ENCODE results near the gene RNU6-7. TPM values are rescaled to one million over a fixed set of nuclear protein-coding genes. Genes with fewer than 3 reads are reported as not detected.

The RNU6-7 gene
- total and polyA plus RNA-seq, 2 experiments from 2014 or later = not detected

- no peaks in the 10 kb centered on the region for H4K20me1 ChIP-seq (ENCODE audit: insufficient read depth, poor library complexity, severe bottlenecking)
- WGBS (ENCODE audit: low lambda C conversion rate, missing lambda C conversion rate) = 81% methylated on average over 1 of the region's 1 CpG
- H3K27ac ChIP-seq = no peak overlapping the region
- no peaks in the 10 kb centered on the region for H3K79me2 ChIP-seq
- TF ChIP-seq EZH2phosphoT487 (IDR thresholded peaks at IDR 0.05; ENCODE audit: low read depth, severe bottlenecking, unreplicated experiment) (no peak), CTCF (IDR thresholded peaks at IDR 0.05; ENCODE audit: poor library complexity) (no peak), EZH2 (IDR thresholded peaks at IDR 0.05; ENCODE audit: borderline replicate concordance) (no peak)
- no peaks in the 10 kb centered on the region for H3K9me2 ChIP-seq (replicated peaks; ENCODE audit: insufficient read depth)
- H3K4me1 ChIP-seq (ENCODE audit: insufficient read depth) = no peaks in the 10 kb centered on the region
- no peak overlapping the region for H3K4me2 ChIP-seq
- H2AFZ ChIP-seq = no peak overlapping the region
- no peaks in the 10 kb centered on the region for H3K36me3 ChIP-seq (replicated peaks; ENCODE audit: insufficient read depth, low read depth)
- H3K9me3 ChIP-seq (ENCODE audit: low read depth) = no peaks in the 10 kb centered on the region
- DNase-seq (ENCODE audit: low spot score) = no peak
- no peaks in the 10 kb centered on the region for H3K27me3 ChIP-seq
- H3K4me3 ChIP-seq = no peak overlapping the region
These were observed 12.0 kb upstream of the RNU6-7 start for GRCh38 chr14:32189811-32190210.

DNA sequence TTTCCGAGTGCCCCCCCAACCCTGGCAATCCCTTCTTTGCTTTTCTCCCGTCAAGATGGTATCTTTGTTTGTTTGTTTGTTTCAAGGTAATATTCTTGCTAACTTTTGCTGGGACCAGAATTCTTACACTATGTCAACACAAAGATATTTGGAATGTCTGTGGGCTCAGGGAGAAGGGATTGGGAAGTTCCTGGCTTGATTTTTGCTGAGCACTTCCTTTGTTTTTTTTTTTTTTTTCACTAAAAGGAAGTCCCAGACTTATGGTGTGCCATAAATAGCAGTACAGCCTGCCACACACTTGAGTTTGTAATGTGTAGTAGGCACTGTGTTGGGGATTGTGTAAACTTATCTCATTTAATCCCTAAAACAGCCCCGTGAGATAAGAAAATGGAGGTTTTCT, 11.2 kb upstream of the RNU6-7 start:
- Histone ChIP-seq H3K27ac (no peak overlapping the region), H3K4me3 (no peak overlapping the region), H2AFZ (no peak overlapping the region), H3K36me3 (replicated peaks; ENCODE audit: insufficient read depth, low read depth) (no peaks in the 10 kb centered on the region), H3K4me2 (no peak overlapping the region), H3K9me3 (ENCODE audit: low read depth) (no peaks in the 10 kb centered on the region), H3K79me2 (no peaks in the 10 kb centered on the region), H3K9me2 (replicated peaks; ENCODE audit: insufficient read depth) (no peaks in the 10 kb centered on the region), H4K20me1 (ENCODE audit: insufficient read depth, poor library complexity, severe bottlenecking) (no peaks in the 10 kb centered on the region), H3K27me3 (no peaks in the 10 kb centered on the region), H3K4me1 (ENCODE audit: insufficient read depth) (no peaks in the 10 kb centered on the region)
- no peak for DNase-seq (ENCODE audit: low spot score)
- TF ChIP-seq CTCF (IDR thresholded peaks at IDR 0.05; ENCODE audit: poor library complexity) = no peak
- no peak for TF ChIP-seq EZH2phosphoT487 (IDR thresholded peaks at IDR 0.05; ENCODE audit: low read depth, severe bottlenecking, unreplicated experiment)
- TF ChIP-seq EZH2 (IDR thresholded peaks at IDR 0.05; ENCODE audit: borderline replicate concordance) = no peak
- 46% methylated on average over 3 of the region's 3 CpGs for WGBS (ENCODE audit: low lambda C conversion rate, missing lambda C conversion rate)

DNA sequence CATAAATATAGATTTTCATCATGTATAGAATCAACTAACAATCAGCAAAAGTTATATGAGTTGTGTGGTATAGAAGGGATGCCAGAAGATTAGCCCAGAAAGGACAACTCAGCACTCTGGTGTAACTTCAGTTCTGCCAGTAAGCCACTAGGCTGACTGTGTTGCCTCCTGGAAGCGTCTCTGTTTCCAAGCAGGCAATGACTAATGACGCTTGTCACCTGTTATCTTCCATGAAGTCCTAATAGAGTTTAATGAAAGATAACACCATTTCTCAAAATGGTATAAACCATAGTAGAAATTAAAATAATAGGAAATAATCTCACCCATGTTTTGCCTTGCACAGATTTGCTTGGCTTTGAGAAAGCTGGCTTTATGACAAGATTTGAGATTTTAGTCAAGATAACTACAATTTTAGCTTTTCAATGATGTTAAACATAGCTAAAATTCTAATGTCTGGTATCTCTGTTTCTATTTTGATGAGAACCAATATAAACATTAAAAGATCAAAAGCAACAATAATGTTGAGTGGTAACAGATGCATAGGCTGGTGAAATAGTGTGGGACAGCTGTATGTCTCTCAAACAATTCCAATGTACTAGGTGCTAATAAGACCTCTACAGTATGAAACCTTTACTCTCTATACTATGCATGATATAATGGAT, 9.0 kb upstream of the RNU6-7 start:
- TF ChIP-seq CTCF (IDR thresholded peaks at IDR 0.05; ENCODE audit: poor library complexity) (no peak), EZH2phosphoT487 (IDR thresholded peaks at IDR 0.05; ENCODE audit: low read depth, severe bottlenecking, unreplicated experiment) (no peak), EZH2 (IDR thresholded peaks at IDR 0.05; ENCODE audit: borderline replicate concordance) (no peak)
- Histone ChIP-seq H2AFZ (no peak overlapping the region), H3K27me3 (no peaks in the 10 kb centered on the region), H3K9me3 (ENCODE audit: low read depth) (no peaks in the 10 kb centered on the region), H3K36me3 (replicated peaks; ENCODE audit: insufficient read depth, low read depth) (no peaks in the 10 kb centered on the region), H3K9me2 (replicated peaks; ENCODE audit: insufficient read depth) (no peaks in the 10 kb centered on the region), H3K27ac (no peak overlapping the region), H3K4me3 (no peak overlapping the region), H3K4me1 (ENCODE audit: insufficient read depth) (no peaks in the 10 kb centered on the region), H3K79me2 (no peaks in the 10 kb centered on the region), H4K20me1 (ENCODE audit: insufficient read depth, poor library complexity, severe bottlenecking) (no peaks in the 10 kb centered on the region), H3K4me2 (no peak overlapping the region)
- no peak for DNase-seq (ENCODE audit: low spot score)
- WGBS (ENCODE audit: low lambda C conversion rate, missing lambda C conversion rate) = 55% methylated on average over 2 of the region's 2 CpGs

All from hepatocyte (in vitro differentiated cells).